ENCODE results near the gene OR4D1. TPM values are rescaled to one million over a fixed set of nuclear protein-coding genes. Genes with fewer than 3 reads are reported as not detected.
A peak's percentile ranks its signal among the peaks of the same experiment; 100 is the strongest.

Gene OR4D1
- total RNA-seq, 1 donor from 2014 or later, result not detected

GRCh38 chr17:58105093-58105492 lies 43.1 kb upstream of the OR4D1 start:
- Histone ChIP-seq H3K4me3 (ENCODE audit: insufficient read depth, low read depth, low read length) (no peak overlapping the region), H3K9me3 (ENCODE audit: insufficient read depth, low read depth, low read length) (no peaks in the 10 kb centered on the region), H2AFZ (ENCODE audit: low read depth, low read length) (no peak overlapping the region), H3K4me2 (ENCODE audit: low read length) (no peak overlapping the region), H3K79me2 (ENCODE audit: insufficient read depth, low read length) (no peaks in the 10 kb centered on the region), H3K27ac (ENCODE audit: low read depth, low read length) (no peak overlapping the region), H3K9ac (ENCODE audit: low read length) (no peak overlapping the region), H3K36me3 (ENCODE audit: insufficient read depth, low read length) (no peaks in the 10 kb centered on the region), H4K20me1 (ENCODE audit: insufficient read depth, low read length) (no peaks in the 10 kb centered on the region), H3K27me3 (ENCODE audit: insufficient read depth, low read length) (no peaks in the 10 kb centered on the region), H3K4me1 (ENCODE audit: insufficient read depth, low read length) (no peaks in the 10 kb centered on the region)
- FAIRE-seq, result peak; percentile 17
- H3K27me3 Mint-ChIP-seq (ENCODE audit: low read depth, unreplicated experiment), result no peaks in the 10 kb centered on the region
- H3K36me3 Mint-ChIP-seq (ENCODE audit: low read depth, unreplicated experiment), result no peaks in the 10 kb centered on the region
- H3K27ac Mint-ChIP-seq (ENCODE audit: unreplicated experiment), result no peak overlapping the region
- H3K4me3 Mint-ChIP-seq (ENCODE audit: unreplicated experiment), result no peak overlapping the region
- TF ChIP-seq, protein P1, sequence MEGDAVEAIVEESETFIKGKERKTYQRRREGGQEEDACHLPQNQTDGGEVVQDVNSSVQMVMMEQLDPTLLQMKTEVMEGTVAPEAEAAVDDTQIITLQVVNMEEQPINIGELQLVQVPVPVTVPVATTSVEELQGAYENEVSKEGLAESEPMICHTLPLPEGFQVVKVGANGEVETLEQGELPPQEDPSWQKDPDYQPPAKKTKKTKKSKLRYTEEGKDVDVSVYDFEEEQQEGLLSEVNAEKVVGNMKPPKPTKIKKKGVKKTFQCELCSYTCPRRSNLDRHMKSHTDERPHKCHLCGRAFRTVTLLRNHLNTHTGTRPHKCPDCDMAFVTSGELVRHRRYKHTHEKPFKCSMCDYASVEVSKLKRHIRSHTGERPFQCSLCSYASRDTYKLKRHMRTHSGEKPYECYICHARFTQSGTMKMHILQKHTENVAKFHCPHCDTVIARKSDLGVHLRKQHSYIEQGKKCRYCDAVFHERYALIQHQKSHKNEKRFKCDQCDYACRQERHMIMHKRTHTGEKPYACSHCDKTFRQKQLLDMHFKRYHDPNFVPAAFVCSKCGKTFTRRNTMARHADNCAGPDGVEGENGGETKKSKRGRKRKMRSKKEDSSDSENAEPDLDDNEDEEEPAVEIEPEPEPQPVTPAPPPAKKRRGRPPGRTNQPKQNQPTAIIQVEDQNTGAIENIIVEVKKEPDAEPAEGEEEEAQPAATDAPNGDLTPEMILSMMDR (IDR thresholded peaks at IDR 0.05; ENCODE audit: insufficient read depth, low read depth, low read length), result no peak
- TF ChIP-seq EZH2 (IDR thresholded peaks at IDR 0.05; ENCODE audit: insufficient read depth, low read length), result no peak
- DNase-seq (ENCODE audit: low read depth), result no peak
- H3K4me1 Mint-ChIP-seq (ENCODE audit: low read depth, unreplicated experiment), result no peaks in the 10 kb centered on the region
- H3K9me3 Mint-ChIP-seq (ENCODE audit: unreplicated experiment), result no peaks in the 10 kb centered on the region

DNA sequence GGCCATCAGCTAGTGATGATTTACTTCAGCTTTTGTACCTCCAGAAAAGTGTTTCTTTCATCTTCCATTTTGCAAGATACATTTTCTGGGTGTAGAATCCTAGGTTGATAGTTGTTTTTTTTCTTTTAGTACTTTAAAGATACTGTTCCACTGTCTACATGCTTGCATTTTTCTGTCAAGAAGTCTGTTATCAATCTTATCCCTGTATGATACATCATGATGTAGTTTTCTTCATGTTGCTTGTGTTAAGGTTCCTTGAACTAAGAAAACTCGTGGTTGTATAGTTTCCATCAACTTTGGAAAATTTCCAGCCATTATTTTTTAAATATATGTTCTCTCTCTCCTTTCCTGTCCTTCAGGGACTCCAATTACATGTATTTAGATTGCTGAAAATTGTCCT lies 40.9 kb upstream of the OR4D1 start:
- no peak overlapping the region for H3K9ac ChIP-seq (ENCODE audit: low read length)
- H3K79me2 ChIP-seq (ENCODE audit: insufficient read depth, low read length), result no peaks in the 10 kb centered on the region
- Mint-ChIP-seq H3K27me3 (ENCODE audit: low read depth, unreplicated experiment) (peaks cover 8% of the 10 kb centered on the region), H3K36me3 (ENCODE audit: low read depth, unreplicated experiment) (no peaks in the 10 kb centered on the region), H3K4me1 (ENCODE audit: low read depth, unreplicated experiment) (no peaks in the 10 kb centered on the region), H3K4me3 (ENCODE audit: unreplicated experiment) (no peak overlapping the region), H3K9me3 (ENCODE audit: unreplicated experiment) (no peaks in the 10 kb centered on the region), H3K27ac (ENCODE audit: unreplicated experiment) (no peak overlapping the region)
- H4K20me1 ChIP-seq (ENCODE audit: insufficient read depth, low read length), result no peaks in the 10 kb centered on the region
- H3K27me3 ChIP-seq (ENCODE audit: insufficient read depth, low read length), result peaks cover 6% of the 10 kb centered on the region
- H3K27ac ChIP-seq (ENCODE audit: low read depth, low read length), result no peak overlapping the region
- no peak for DNase-seq (ENCODE audit: low read depth)
- TF ChIP-seq, protein P1 (IDR thresholded peaks at IDR 0.05; ENCODE audit: insufficient read depth, low read depth, low read length), result no peak
- no peak for TF ChIP-seq EZH2 (IDR thresholded peaks at IDR 0.05; ENCODE audit: insufficient read depth, low read length)
- H3K4me3 ChIP-seq (ENCODE audit: insufficient read depth, low read depth, low read length), result no peak overlapping the region
- H3K4me1 ChIP-seq (ENCODE audit: insufficient read depth, low read length), result no peaks in the 10 kb centered on the region
- H3K9me3 ChIP-seq (ENCODE audit: insufficient read depth, low read depth, low read length), result no peaks in the 10 kb centered on the region
- no peak overlapping the region for H2AFZ ChIP-seq (ENCODE audit: low read depth, low read length)
- FAIRE-seq, result no peak
- H3K36me3 ChIP-seq (ENCODE audit: insufficient read depth, low read length), result no peaks in the 10 kb centered on the region
- H3K4me2 ChIP-seq (ENCODE audit: low read length), result no peak overlapping the region

DNA sequence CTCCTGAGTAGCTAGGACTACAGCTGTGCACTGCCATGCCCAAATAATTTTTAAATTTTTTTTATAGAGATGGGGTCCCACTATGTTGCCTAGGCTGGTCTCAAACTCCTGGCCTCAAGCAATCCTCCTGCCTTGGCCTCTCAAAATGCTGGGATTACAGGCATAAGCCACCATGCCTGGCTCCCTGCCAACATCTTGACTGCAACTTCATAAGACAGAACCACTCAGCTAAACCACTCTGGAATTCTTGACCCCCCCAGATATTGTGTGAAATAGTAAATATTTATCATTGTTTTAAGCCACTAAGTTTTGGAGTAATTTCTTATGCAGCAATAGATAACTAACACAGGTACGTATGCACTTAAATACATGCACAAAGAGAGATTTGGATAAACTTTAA lies 39.0 kb upstream of the OR4D1 start:
- H3K27me3 Mint-ChIP-seq (ENCODE audit: low read depth, unreplicated experiment), result peaks cover 13% of the 10 kb centered on the region
- Histone ChIP-seq H3K4me2 (ENCODE audit: low read length) (no peak overlapping the region), H3K79me2 (ENCODE audit: insufficient read depth, low read length) (no peaks in the 10 kb centered on the region), H3K9ac (ENCODE audit: low read length) (no peak overlapping the region), H3K27me3 (ENCODE audit: insufficient read depth, low read length) (peaks cover 9% of the 10 kb centered on the region), H3K36me3 (ENCODE audit: insufficient read depth, low read length) (no peaks in the 10 kb centered on the region), H3K4me1 (ENCODE audit: insufficient read depth, low read length) (no peaks in the 10 kb centered on the region), H4K20me1 (ENCODE audit: insufficient read depth, low read length) (peaks cover 3% of the 10 kb centered on the region), H3K9me3 (ENCODE audit: insufficient read depth, low read depth, low read length) (no peaks in the 10 kb centered on the region), H3K27ac (ENCODE audit: low read depth, low read length) (no peak overlapping the region), H3K4me3 (ENCODE audit: insufficient read depth, low read depth, low read length) (no peak overlapping the region), H2AFZ (ENCODE audit: low read depth, low read length) (no peak overlapping the region)
- no peak for DNase-seq (ENCODE audit: low read depth)
- no peak for TF ChIP-seq EZH2 (IDR thresholded peaks at IDR 0.05; ENCODE audit: insufficient read depth, low read length)
- TF ChIP-seq, protein P1 (IDR thresholded peaks at IDR 0.05; ENCODE audit: insufficient read depth, low read depth, low read length), result no peak
- no peaks in the 10 kb centered on the region for H3K9me3 Mint-ChIP-seq (ENCODE audit: unreplicated experiment)
- H3K4me3 Mint-ChIP-seq (ENCODE audit: unreplicated experiment), result no peak overlapping the region
- no peaks in the 10 kb centered on the region for H3K4me1 Mint-ChIP-seq (ENCODE audit: low read depth, unreplicated experiment)
- FAIRE-seq, result no peak
- no peak overlapping the region for H3K27ac Mint-ChIP-seq (ENCODE audit: unreplicated experiment)
- no peaks in the 10 kb centered on the region for H3K36me3 Mint-ChIP-seq (ENCODE audit: low read depth, unreplicated experiment)
